Measurements from ENCODE around the gene PCSK1.
"Not testable (repeated sequence)": the region's sequence is repeated elsewhere in the genome, so short reads cannot be mapped to it uniquely, and the experiment has no call there.

PCSK1 gene

DNA sequence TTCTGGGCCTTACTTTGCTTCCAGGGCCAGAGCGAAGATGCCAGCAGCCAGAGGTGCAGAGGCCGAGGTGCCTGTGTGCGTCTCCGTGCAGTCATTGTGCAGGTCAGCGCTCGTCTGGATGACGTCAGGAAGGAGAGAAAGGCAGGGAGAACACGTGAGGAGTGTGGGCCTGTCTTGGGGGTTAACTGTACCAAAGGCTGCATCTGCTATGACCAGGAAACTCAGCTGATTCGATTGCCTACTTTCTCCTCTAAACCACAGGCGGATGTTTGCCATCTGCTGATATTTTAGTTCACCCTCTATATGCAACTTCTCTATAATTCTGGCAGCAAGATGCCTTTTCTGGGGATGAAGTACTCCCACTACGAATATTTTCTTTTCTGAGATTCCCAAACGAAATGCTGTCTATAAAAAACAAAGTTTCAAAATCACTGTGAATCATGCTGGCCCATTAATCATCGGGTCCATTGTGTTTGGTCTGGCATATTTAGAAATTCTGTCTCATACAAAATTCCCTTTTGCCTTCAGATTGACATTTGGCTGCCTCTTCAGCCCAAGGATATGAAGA lies 24.8 kb downstream of the PCSK1 start:
- no peak overlapping the region for H3K4me3 ChIP-seq (ENCODE audit: low read depth, low read length)

GRCh38 chr5:96407436-96407835 lies 25.6 kb downstream of the PCSK1 start:
- TF ChIP-seq, protein P1, sequence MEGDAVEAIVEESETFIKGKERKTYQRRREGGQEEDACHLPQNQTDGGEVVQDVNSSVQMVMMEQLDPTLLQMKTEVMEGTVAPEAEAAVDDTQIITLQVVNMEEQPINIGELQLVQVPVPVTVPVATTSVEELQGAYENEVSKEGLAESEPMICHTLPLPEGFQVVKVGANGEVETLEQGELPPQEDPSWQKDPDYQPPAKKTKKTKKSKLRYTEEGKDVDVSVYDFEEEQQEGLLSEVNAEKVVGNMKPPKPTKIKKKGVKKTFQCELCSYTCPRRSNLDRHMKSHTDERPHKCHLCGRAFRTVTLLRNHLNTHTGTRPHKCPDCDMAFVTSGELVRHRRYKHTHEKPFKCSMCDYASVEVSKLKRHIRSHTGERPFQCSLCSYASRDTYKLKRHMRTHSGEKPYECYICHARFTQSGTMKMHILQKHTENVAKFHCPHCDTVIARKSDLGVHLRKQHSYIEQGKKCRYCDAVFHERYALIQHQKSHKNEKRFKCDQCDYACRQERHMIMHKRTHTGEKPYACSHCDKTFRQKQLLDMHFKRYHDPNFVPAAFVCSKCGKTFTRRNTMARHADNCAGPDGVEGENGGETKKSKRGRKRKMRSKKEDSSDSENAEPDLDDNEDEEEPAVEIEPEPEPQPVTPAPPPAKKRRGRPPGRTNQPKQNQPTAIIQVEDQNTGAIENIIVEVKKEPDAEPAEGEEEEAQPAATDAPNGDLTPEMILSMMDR (IDR thresholded peaks at IDR 0.05; ENCODE audit: borderline replicate concordance, insufficient read depth, low read depth, low read length) = no peak
- no peak overlapping the region for H3K4me3 ChIP-seq (ENCODE audit: low read depth, low read length)

More for the DNA sequence above, 24.8 kb downstream of the PCSK1 start:
- TF ChIP-seq, protein P1 (IDR thresholded peaks at IDR 0.05; ENCODE audit: borderline replicate concordance, insufficient read depth, low read depth, low read length) = no peak

DNA sequence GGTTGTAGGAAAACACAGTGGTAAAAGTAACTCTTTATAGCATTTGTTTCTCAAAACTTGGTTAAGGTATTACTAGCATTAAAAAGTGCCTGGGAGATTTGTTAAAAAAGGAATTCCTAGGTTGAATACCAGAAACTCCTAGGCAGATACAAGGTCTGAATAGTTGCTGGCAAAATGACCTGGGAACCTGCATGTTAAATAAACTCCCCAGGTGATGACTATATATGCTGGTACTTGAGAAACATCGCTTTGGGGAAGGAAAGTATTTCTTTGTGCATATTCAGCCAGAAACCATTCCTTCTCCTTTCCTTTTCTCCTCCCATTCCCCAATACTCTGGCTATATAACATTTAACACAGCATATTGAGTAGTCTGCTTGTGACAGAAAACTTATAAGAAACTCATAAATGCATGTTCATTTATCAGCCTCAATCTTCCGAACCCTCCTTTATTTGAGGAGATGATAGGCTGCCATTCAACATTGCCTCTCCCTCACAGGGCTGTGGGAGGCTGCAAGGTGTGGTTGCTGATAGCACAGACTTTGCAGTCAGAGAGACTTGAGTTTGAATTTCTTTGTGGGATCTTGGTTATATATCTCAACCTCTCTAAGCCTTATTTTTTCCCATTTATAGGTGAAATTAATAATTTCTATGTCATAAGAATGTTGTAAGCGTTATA lies 28.7 kb downstream of the PCSK1 start:
- TF ChIP-seq, protein P1 (IDR thresholded peaks at IDR 0.05; ENCODE audit: borderline replicate concordance, insufficient read depth, low read depth, low read length) = no peak

DNA sequence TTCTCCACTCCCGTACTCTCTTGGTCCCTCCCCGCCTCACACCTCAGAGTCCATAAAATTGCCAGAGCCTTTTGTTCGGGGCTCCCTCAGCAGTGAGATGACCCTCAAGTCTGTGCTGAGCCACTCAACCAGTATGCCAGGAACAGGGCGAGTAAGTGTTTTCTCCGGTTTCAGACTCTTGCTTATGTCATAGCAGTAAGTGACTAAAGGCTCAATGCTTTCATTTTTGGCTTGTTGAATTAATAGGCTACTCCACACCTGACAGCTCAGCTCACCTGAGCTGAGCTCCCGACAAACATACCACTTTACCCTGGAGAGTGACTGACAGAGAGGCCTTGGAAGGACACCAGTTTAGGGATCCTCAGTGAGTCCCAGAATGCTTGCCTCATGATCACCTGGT lies 30.5 kb downstream of the PCSK1 start:
- TF ChIP-seq, protein P1 (IDR thresholded peaks at IDR 0.05; ENCODE audit: borderline replicate concordance, insufficient read depth, low read depth, low read length) = no peak
- no peak overlapping the region for H3K4me3 ChIP-seq (ENCODE audit: low read depth, low read length)

More for the DNA sequence above, 28.7 kb downstream of the PCSK1 start:
- H3K4me3 ChIP-seq (ENCODE audit: low read depth, low read length) = no peak overlapping the region

GRCh38 chr5:96396878-96397277 lies 36.2 kb downstream of the PCSK1 start:
- TF ChIP-seq, protein P1 (IDR thresholded peaks at IDR 0.05; ENCODE audit: borderline replicate concordance, insufficient read depth, low read depth, low read length) = no peak
- H3K4me3 ChIP-seq (ENCODE audit: low read depth, low read length) = no peak overlapping the region

GRCh38 chr5:96395295-96395694 lies 37.8 kb downstream of the PCSK1 start:
- H3K4me3 ChIP-seq (ENCODE audit: low read depth, low read length) = not testable (repeated sequence)

GRCh38 chr5:96391921-96392320 lies 41.1 kb downstream of the PCSK1 start:
- no peak overlapping the region for H3K4me3 ChIP-seq (ENCODE audit: low read depth, low read length)
- TF ChIP-seq, protein P1 (IDR thresholded peaks at IDR 0.05; ENCODE audit: borderline replicate concordance, insufficient read depth, low read depth, low read length) = no peak

All from GM12875 (cell line).